Measurements from ENCODE around the gene PITX1.

The PITX1 gene

DNA sequence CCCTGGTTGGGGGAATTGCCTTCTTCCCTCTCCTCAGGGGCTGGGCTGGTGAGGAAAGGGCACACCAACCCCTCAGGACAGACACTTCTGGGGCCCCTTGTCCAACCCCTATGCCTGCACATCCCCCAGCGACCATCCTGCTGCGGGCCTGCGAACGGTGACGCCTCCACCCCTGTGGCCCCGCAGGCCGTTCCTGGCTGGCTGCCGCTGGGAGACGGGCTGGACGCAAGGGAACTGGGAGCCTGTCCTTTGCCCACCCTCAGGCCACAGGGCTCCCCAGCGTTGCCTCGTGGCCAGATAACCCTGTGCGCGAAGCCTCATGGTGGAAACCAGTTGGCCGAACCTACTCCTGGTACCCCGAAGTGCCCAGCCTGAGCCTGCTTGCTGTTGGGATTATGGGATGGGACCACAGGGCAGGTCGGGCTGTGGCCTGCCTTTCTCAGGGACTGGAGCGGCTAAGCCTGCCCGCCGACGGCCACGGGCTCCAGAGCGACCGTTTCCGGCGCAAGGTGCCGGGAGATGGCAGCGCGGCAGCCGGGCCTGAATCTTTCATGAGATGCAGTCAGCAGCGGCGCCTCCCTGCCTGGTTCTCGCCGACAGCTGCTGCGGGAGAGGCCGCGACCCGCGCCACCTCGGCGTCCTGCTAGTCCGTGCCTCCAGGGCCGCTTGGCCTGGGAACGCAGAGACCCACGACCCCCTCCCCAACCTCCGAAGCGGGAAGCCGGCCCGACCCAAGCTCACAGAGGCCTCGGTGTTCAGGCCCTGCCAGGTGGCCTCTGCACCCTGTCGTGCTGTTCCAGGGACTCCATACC is 6.5 kb upstream of the PITX1 start:
- DNase-seq, result no peak

- no peak for DNase-seq
These were observed 6.0 kb upstream of the PITX1 start for GRCh38 chr5:135040034-135040332.

DNA sequence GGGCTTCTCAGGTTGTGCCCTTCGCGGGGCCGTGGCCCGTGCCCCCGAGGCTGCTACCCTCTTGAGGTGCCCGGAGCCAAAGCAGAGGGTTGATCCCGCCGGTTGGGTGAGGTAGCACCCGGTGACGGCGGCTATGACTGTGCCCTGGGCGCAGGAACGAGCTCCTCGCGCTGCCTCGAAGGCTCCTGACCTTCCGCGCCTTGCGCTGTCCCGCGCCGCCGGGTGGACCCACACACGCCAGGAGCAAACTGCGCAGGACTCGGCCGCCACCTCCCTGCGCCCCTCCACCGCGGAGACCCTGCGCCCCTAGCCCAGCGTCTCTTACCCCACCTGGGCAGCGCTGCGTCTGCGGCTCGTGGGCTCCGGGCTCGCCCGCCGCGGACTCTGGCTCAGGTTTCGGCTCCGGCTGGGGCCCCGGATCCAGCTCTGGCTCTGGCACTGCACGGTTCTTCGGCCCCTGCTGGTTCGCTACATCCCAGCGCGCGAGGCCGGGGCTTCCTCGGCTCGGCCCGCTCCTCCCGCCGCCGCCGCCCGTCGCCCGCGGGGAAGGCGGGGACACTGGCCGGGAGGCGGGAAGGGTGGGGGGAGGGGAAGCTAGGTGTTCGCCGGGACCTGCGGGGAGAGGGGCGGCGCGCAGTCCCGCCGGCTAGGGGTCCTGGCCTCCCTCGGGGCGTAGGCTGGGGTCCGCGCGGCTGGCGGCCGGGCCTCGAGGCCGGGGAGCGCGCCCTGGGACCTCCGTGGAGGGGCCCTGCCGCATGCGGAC is 5.4 kb upstream of the PITX1 start:
- no peak for DNase-seq

- DNase-seq, result no peak
These were observed 4.8 kb upstream of the PITX1 start for GRCh38 chr5:135038813-135039270.

DNA sequence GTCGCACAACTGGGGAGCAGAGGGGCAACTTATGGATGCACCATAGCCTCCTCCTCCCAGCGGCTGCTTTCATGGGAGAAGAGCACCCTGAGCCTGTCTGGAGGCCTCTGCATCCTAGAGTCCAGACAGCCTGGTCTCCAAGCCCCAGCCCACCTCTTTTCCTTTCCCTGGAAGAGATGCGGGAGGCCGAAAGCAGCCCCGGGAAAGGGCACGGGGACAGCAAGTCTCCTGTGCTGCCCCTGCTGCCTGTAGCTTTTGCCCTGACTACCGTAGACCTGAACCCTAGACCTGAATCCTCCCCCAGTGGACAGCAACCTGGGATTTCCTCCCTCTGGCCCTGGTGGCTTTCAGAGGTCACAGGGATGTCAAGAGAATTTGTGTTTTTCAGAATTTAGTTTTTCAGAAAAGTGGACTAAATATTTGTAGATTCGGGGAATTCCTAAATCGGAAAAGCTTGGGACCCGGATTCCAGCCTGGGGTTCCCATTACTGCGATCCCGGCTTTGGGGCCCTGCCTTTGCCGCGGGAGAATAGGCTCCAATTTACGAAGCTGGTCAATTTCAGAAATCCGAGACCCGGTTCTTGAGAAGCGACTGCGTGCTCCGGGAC is 4.3 kb upstream of the PITX1 start:
- DNase-seq, result no peak

- no peak for DNase-seq
These were observed 3.6 kb upstream of the PITX1 start for GRCh38 chr5:135037519-135038204.

DNA sequence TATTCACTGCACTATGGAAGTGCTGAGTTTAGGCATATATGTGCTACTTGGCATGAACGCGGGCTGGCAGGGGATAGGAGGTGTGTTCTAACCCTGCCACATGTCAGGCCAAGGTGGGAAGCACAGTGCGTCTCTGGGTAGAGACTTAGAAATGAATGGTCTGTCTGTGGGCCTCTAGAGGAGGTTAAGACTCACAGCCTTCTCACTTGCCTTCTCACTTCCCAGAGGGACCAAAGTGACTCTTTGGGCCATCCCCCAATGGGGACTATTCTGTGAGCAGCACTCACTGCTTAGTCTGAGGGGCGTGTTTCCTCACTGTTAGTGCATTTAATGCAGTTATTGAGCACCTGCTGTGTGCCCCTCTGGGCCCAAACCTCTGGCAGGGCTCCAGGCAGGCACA is 2.4 kb upstream of the PITX1 start:
- no peak for DNase-seq

GRCh38 chr5:135035678-135036030 is 1.6 kb upstream of the PITX1 start:
- DNase-seq, result no peak

DNA sequence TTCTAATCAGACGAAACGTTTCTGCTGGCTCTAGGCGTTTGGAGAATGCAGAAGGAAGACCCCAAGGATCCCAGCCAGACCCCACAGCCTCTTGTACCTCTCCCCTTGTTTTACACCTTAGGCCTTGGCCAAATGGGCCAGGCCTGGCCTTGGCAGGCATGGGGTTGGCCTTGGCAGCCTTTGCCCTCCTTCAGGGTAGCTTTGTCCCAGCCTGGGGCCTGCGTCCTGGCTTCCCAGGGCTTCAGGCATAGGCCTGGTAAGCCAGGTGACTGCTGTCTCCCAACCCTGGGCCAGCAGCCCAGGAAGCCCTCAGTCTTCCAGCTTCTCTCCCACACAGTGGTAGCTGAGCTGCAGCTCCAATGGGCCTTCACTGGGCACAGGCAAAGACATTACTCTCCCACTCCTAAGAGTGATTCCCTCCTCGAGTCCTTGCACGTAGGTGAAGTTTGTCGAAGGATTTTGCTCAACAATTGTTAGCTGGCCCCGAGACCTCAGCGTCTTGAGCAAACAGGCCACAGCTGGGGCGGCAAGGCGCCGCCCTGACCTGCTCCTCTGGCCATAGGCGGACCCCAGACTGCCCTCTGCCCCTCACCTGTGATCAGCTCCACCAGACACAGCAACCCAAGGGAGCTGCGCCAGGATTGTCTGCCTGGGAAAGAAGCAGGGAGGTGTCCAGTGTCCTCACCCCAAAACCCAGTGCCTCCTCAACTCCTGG is 1.1 kb upstream of the PITX1 start:
- no peak for DNase-seq

GRCh38 chr5:135034236-135034962 is 371 bp upstream of the PITX1 start:
- no peak for DNase-seq

DNA sequence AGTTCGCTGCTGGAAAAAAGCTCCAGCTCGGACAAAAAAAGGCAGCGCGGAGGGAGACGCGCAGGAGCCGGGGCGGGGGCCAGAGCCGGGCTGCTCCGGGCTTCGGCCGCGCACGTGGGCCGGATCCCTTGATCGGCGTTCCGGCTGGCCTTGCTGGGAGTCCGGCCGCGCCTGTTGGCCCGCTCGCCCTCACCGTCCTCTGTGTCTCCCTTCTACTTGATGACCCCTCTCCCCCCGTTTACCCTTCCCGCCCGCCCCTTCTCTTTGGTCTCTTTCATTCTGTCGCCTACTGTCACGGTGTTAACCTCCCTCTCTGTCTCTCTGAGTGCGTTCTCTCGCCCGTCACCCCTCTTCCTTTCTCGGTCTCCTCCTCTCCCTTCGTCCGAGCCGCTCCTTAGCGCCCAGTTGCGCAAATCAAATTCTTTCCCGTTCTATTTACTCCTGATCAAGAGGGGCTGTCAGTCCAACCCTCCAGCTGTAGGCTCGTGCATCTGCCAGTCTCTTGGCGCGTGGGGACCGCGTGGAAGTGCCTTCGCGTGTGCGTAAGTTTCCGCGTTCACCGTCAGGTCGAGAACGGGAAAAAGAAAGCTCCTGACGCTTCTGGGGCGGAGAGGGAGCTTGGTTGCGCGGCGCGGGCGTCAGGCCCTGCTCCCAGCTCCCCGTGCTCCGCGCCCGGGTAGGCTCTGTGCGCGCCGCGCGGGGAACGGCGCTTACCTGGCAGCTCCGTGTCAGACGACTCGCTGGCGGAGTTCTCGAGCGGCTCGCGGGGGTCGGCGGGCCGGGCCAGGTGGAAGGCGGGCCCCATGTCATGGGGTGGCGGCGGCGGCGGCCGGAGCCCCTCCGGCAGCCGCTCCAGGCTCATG is 798 bp downstream of the PITX1 start:
- DNase-seq, result no peak

DNA sequence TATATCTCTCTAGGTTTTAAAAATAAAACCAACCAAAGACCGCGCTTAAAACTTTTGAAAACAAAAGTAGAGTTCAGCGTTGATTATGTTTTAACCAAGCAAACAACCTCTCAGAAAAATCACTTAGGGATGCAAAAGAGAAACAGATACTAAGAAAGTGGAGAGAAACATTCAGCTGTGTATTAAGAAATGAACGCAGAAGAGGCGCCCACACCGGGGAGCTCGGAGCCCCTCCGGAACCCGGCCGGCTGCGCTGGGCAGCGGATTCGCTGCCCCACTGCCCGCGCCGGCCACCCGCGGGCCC is 1.4 kb downstream of the PITX1 start:
- no peak for DNase-seq

- DNase-seq, result no peak
These were observed 2.0 kb downstream of the PITX1 start for GRCh38 chr5:135031813-135032694.

- no peak for DNase-seq
These were observed 2.8 kb downstream of the PITX1 start for GRCh38 chr5:135030956-135031812.

DNA sequence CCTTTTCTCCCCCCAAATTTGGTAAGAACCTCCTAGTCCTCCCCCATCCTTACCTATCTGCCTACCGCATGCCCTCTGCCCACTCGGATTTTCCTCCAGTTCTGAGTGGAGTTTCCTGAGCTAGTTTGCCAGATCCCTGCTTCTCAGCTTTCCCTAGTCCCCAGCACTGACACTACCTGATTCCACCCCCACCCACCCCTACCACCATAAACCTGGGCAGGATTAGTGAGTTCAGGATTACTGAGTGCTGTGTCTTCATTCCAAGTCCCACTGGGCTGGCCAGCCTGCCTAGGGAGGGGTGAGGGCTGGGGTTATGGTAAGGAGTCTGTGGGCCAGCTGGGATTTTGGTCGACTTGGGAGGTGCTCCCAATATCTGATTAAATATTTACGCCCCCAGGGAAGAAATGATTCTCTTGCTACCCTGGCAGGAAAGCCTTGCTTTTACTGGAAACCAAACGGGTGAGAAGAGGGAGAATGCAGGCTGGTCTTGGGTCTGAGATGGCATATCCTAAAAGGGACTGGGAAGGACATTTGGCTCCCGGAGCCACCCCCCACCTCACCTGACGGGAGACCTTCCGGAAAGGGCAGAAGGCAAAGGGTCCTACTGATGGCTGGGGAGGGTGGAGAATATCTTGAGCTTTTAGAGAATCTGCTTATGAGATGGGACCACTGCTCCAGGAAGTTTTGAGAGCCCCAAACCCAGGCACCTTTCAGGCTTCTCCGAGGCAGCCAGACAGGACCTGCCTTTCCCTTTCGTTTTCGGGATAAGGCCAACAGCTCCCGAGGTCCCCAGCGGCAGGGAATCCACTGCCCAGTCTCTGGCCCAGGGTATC is 3.7 kb downstream of the PITX1 start:
- no peak for DNase-seq

DNA sequence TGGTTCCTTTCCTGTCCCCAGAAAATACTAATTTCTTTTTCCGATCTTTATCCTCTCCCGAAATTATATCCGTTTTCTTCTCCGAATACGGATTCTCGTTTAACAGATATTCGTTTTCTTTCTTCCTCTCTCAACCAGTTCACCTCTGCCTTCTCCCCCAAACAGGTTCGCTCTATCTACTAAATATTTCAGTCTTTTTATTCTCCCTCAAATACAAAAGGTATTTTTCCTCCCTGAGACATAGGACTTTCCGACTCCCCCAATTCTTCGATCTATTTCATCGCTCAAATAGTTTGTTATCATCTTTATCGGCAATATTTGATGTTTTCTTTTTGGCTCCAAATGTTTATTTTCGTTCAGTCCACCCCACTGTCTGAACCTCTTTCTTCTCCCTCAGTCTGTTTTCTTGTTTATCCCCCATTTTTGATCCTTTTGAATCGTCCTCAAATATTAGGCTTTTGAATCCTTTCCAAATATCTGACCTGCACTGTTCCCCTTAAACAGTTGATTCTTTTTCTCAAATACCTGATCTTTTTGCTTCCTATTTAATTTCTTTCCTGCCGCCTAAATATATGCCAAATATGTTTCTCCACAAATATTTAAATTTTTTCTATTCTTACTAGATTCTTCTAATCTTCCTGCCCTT is 4.4 kb downstream of the PITX1 start:
- no peak for DNase-seq

- DNase-seq, result no peak
These were observed 5.1 kb downstream of the PITX1 start for GRCh38 chr5:135028791-135029476.
